ENCODE measurements around the gene MAST2.

GRCh38 chr1:45953934-45954847 is 150.8 kb downstream of the MAST2 start:
- TF ChIP-seq CTCF (IDR thresholded peaks at IDR 0.05; ENCODE audit: low read length) (no peak), EZH2 (optimal IDR thresholded peaks at IDR 0.05; ENCODE audit: low read depth, low read length) (no peak)
